Vagina (tissue), 2 donors: ENCODE measurements around the gene CELA3A.
"Not testable (repeated sequence)": the region's sequence is repeated elsewhere in the genome, so short reads cannot be mapped to it uniquely, and the experiment has no call there.

Source experiments
- POLR2AphosphoS5 ChIP-seq, 2 donors: sonication (generic); formaldehyde crosslinking; IDR thresholded peaks; one replicate each; pipeline ENCODE4 v1.9.0; 2017; ENCODE audit warnings: antibody characterized with exemption in 2 of 2, mild to moderate bottlenecking in 2 of 2, low read depth in 1 of 2; ENCODE audit not compliant: insufficient read depth in 1 of 2
- TF ChIP-seq, protein P1 (sequence below), 3 experiments: fragments of 450-650 bp in 2 of 3; fragments of 200-600 bp in 1 of 3; sonication (generic) in 1 of 3; IDR thresholded peaks; one replicate each; pipeline ENCODE4 v1.5.1; 2017 to 2019; ENCODE audit warnings: antibody characterized with exemption in 3 of 3, mild to moderate bottlenecking in 2 of 3, moderate library complexity in 2 of 3

DNA sequence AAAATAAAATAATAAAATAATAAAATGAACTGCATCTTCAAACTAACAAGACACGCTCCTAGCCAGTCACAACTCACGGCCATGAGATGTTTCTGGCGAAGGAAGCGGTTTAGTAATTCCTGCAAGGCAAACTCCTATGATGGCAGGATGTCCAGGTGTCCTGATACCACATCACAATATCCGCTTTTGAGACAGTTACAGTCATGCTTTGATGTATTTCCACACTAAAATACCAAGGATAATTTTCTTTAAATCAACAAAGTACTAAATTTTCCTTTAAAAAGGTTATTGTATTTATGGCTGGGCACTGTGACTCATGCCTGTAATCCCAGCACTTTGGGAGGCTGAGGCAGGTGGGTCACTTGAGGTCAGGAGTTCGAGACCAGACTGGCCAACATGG is 34.2 kb upstream of the CELA3A start:
- TF ChIP-seq POLR2AphosphoS5 (IDR thresholded peaks at IDR 0.05; ENCODE audit: insufficient read depth in 1 of 2, low read depth in 1 of 2), result not testable (repeated sequence)
- TF ChIP-seq, protein P1, sequence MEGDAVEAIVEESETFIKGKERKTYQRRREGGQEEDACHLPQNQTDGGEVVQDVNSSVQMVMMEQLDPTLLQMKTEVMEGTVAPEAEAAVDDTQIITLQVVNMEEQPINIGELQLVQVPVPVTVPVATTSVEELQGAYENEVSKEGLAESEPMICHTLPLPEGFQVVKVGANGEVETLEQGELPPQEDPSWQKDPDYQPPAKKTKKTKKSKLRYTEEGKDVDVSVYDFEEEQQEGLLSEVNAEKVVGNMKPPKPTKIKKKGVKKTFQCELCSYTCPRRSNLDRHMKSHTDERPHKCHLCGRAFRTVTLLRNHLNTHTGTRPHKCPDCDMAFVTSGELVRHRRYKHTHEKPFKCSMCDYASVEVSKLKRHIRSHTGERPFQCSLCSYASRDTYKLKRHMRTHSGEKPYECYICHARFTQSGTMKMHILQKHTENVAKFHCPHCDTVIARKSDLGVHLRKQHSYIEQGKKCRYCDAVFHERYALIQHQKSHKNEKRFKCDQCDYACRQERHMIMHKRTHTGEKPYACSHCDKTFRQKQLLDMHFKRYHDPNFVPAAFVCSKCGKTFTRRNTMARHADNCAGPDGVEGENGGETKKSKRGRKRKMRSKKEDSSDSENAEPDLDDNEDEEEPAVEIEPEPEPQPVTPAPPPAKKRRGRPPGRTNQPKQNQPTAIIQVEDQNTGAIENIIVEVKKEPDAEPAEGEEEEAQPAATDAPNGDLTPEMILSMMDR (IDR thresholded peaks at IDR 0.05), result not testable (repeated sequence)
